Keratinocyte (primary cell): Measurements from ENCODE around the gene HIKESHI. TPM values are rescaled to one million over a fixed set of nuclear protein-coding genes. Genes with fewer than 3 reads are reported as not detected.
"Not testable (repeated sequence)": the region's sequence is repeated elsewhere in the genome, so short reads cannot be mapped to it uniquely, and the experiment has no call there.

Experiments
- DNase-seq: peaks from one replicate; pipeline ENCODE4 v3.0.0-alpha.2; 2011; ENCODE audit warnings: low read depth, missing footprints, low spot score
- FAIRE-seq: peaks from 2 replicates; lab custom pipeline; 2011; peaks lifted over from hg19 to GRCh38; lab: Jason Lieb, UNC
- H2AFZ ChIP-seq: 2 replicates; pipeline ENCODE4 v1.6.0; 2012; ENCODE audit warnings: low read length, control low read depth, inconsistent platforms; ENCODE audit not compliant: control insufficient read depth
- H3K27ac ChIP-seq: 2 replicates; pipeline ENCODE4 v1.5.1; 2011; ENCODE audit warnings: low read length; ENCODE audit not compliant: control insufficient read depth, insufficient read depth
- H3K27me3 ChIP-seq: 3 replicates; pipeline ENCODE4 v1.6.0; 2011; ENCODE audit warnings: low read length; ENCODE audit not compliant: control insufficient read depth, insufficient read depth; ENCODE audit errors: extremely low read depth
- H3K36me3 ChIP-seq, 2 experiments: 2 replicates in 1 of 2; 3 replicates in 1 of 2; pipeline ENCODE4 v1.5.1; 2011; ENCODE audit warnings: low read length in 2 of 2, mild to moderate bottlenecking in 1 of 2; ENCODE audit not compliant: control insufficient read depth in 2 of 2, insufficient read depth in 2 of 2; ENCODE audit errors: extremely low read depth in 1 of 2
- H3K4me1 ChIP-seq: 3 replicates; pipeline ENCODE4 v1.5.1; 2011; ENCODE audit warnings: low read length; ENCODE audit not compliant: control insufficient read depth, insufficient read depth; ENCODE audit errors: extremely low read depth
- H3K4me2 ChIP-seq: 3 replicates; pipeline ENCODE4 v1.6.0; 2011; ENCODE audit warnings: low read depth, low read length; ENCODE audit not compliant: control insufficient read depth, insufficient read depth; ENCODE audit errors: extremely low read depth
- H3K4me3 ChIP-seq, 3 experiments: fragments of 200-600 bp in 1 of 3; sonication (generic) in 1 of 3; 2 replicates in 2 of 3; 3 replicates in 1 of 3; pipeline ENCODE4 v1.5.1; 2011 to 2016; ENCODE audit warnings: low read length in 3 of 3, mild to moderate bottlenecking in 3 of 3, control low read depth in 2 of 3, inconsistent platforms in 1 of 3, low read depth in 1 of 3, mixed read lengths in 1 of 3, mixed run types in 1 of 3, moderate library complexity in 1 of 3; ENCODE audit not compliant: control insufficient read depth in 2 of 3, insufficient read depth in 2 of 3; ENCODE audit errors: extremely low read depth in 1 of 3
- H3K79me2 ChIP-seq: 2 replicates; pipeline ENCODE4 v1.6.0; 2012; ENCODE audit warnings: low read length; ENCODE audit not compliant: control insufficient read depth, insufficient read depth
- H3K9ac ChIP-seq: 3 replicates; pipeline ENCODE4 v1.6.0; 2011; ENCODE audit warnings: low read length; ENCODE audit not compliant: control insufficient read depth, insufficient read depth; ENCODE audit errors: extremely low read depth
- H3K9me1 ChIP-seq: 3 replicates; pipeline ENCODE4 v1.6.0; 2011; ENCODE audit warnings: low read length; ENCODE audit not compliant: control insufficient read depth, insufficient read depth; ENCODE audit errors: extremely low read depth
- H3K9me3 ChIP-seq: 2 replicates; pipeline ENCODE4 v1.5.1; 2012; ENCODE audit warnings: low read depth, low read length; ENCODE audit not compliant: control insufficient read depth
- H4K20me1 ChIP-seq: 3 replicates; pipeline ENCODE4 v1.6.0; 2011; ENCODE audit warnings: low read length; ENCODE audit not compliant: control insufficient read depth, insufficient read depth; ENCODE audit errors: extremely low read depth
- EZH2 ChIP-seq: IDR thresholded peaks from one replicate; pipeline ENCODE4 v1.6.1; 2012; ENCODE audit warnings: inconsistent platforms, mild to moderate bottlenecking, low read length, moderate library complexity
- dilution Hi-C: fragments of 300-500 bp; cut with MboI; formaldehyde crosslinking; loops from one replicate; pipeline ENCODE4 v1.7.0; 2020; ENCODE audit warnings: low sequenced_read_pairs; ENCODE audit not compliant: extremely low pct_ligation_motif_present
- polyA plus RNA-seq, 5 experiments: library from polyadenylated mRNA; depleted of rRNA in 3 of 5; stranded (reverse) in 3 of 5; stranded (forward) in 1 of 5; unstranded in 1 of 5; fragments of >200 nt; gene quantifications; 1 replicate in 1 of 5; 2 replicates in 3 of 5; 3 replicates in 1 of 5; pipeline versions ENCODE4 v1.2.1 to v1.2.3, GENCODE V29; 2011 to 2012; ENCODE audit warnings: missing spikeins in 2 of 5, low read depth in 1 of 5, low replicate concordance in 1 of 5
- TF ChIP-seq, protein P1 (sequence below), 3 experiments: IDR thresholded peaks in 1 of 3; conservative IDR thresholded peaks in 1 of 3; optimal IDR thresholded peaks in 1 of 3; 2 replicates in 2 of 3; 3 replicates in 1 of 3; pipeline versions ENCODE3 to v1.5.1; 2011; ENCODE audit warnings: low read length in 3 of 3, mild to moderate bottlenecking in 3 of 3, moderate library complexity in 2 of 3, control low read depth in 1 of 3, inconsistent platforms in 1 of 3; ENCODE audit not compliant: insufficient read depth in 2 of 3; ENCODE audit errors: extremely low read depth in 1 of 3

HIKESHI gene
- polyA plus RNA-seq, 1 donor (not counting 4 experiments of a cell fraction or from before 2014, with no cell fraction given) = 89.4 TPM

DNA sequence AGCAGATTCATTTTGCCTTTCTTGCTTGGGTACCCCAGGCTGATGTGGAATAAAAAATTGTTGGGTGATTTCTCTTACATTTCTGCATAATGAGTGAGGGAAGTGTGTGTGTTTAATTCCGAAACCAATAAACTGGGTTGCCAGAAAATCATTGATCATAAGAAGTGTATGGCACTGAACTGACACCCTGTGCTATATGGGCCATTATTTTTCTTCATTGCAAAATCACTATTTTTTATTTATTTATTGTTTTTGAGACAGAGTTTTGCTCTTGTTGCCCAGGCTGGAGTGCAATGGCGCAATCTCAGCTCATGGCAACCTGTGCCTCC lies 14.6 kb upstream of the HIKESHI start:
- TF ChIP-seq, protein P1, sequence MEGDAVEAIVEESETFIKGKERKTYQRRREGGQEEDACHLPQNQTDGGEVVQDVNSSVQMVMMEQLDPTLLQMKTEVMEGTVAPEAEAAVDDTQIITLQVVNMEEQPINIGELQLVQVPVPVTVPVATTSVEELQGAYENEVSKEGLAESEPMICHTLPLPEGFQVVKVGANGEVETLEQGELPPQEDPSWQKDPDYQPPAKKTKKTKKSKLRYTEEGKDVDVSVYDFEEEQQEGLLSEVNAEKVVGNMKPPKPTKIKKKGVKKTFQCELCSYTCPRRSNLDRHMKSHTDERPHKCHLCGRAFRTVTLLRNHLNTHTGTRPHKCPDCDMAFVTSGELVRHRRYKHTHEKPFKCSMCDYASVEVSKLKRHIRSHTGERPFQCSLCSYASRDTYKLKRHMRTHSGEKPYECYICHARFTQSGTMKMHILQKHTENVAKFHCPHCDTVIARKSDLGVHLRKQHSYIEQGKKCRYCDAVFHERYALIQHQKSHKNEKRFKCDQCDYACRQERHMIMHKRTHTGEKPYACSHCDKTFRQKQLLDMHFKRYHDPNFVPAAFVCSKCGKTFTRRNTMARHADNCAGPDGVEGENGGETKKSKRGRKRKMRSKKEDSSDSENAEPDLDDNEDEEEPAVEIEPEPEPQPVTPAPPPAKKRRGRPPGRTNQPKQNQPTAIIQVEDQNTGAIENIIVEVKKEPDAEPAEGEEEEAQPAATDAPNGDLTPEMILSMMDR (optimal IDR thresholded peaks at IDR 0.05 in 1 of 3, IDR thresholded peaks at IDR 0.05 in 1 of 3, conservative IDR thresholded peaks at IDR 0.05 in 1 of 3; ENCODE audit: extremely low read depth in 1 of 3, insufficient read depth in 2 of 3, low read length in 3 of 3) = no peak
- TF ChIP-seq EZH2 = no peak
- Histone ChIP-seq H3K4me1 (peaks cover 3% of the 10 kb centered on the region), H3K9me3 (no peaks in the 10 kb centered on the region), H3K27me3 (no peaks in the 10 kb centered on the region), H3K4me3 (no peak overlapping the region), H4K20me1 (no peaks in the 10 kb centered on the region), H3K9ac (no peak overlapping the region), H3K27ac (no peak overlapping the region), H2AFZ (no peak overlapping the region), H3K79me2 (no peaks in the 10 kb centered on the region), H3K9me1 (no peaks in the 10 kb centered on the region), H3K36me3 (peaks cover 1 to 4% of the 10 kb centered on the region in 2 experiments), H3K4me2 (no peak overlapping the region)
- FAIRE-seq (no peak), DNase-seq (no peak)
- dilution Hi-C loops = no loop called here

DNA sequence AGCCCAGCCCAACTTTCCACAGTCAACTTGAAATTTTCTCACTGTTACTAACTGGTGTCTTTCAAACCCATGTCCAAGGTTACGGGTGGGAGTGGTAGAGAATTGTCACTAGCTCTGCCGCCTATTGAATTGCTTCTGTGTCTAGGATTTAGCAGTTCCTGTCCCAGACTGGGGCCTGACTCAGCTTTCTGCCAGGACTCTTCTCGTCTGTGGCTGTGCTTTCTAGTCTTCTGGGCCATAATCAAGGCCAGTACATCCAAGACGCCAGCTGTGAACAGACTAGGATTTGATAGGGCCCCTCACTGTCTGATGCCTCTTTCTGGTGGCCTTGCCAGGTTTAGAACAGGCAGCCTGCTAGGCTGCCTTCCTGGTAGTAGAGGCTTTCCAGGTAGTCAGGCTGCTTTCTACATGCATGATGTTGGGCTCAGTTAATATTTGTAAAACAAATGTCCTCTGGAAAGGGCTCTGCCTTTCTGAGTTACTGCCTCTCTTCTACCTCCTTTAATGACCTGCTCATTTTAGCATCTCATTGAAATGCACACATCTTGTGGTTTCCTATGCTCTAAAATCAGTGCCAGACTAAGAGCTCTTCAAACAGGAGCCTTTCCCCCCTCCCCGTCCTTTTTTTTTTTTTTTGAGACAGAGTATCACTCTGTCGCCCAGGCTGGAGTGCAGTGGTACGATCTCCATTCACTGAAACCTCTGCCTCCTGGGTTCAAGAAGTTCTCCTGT lies 13.1 kb upstream of the HIKESHI start:
- no peaks in the 10 kb centered on the region for H3K9me1 ChIP-seq
- H3K9me3 ChIP-seq = no peaks in the 10 kb centered on the region
- no peaks in the 10 kb centered on the region for H3K79me2 ChIP-seq
- no peak overlapping the region for H3K4me3 ChIP-seq
- DNase-seq (no peak), FAIRE-seq (no peak)
- no peaks in the 10 kb centered on the region for H3K27me3 ChIP-seq
- H3K9ac ChIP-seq = no peak overlapping the region
- H2AFZ ChIP-seq = no peak overlapping the region
- no peak for TF ChIP-seq EZH2
- TF ChIP-seq, protein P1 (optimal IDR thresholded peaks at IDR 0.05 in 1 of 3, IDR thresholded peaks at IDR 0.05 in 1 of 3, conservative IDR thresholded peaks at IDR 0.05 in 1 of 3; ENCODE audit: extremely low read depth in 1 of 3, insufficient read depth in 2 of 3, low read length in 3 of 3) = no peak
- H3K27ac ChIP-seq = no peak overlapping the region
- no peaks in the 10 kb centered on the region for H4K20me1 ChIP-seq
- no peak overlapping the region for H3K4me2 ChIP-seq
- H3K36me3 ChIP-seq = peaks cover 1 to 4% of the 10 kb centered on the region in 2 experiments
- no peaks in the 10 kb centered on the region for H3K4me1 ChIP-seq
- dilution Hi-C loops = no loop called here

DNA sequence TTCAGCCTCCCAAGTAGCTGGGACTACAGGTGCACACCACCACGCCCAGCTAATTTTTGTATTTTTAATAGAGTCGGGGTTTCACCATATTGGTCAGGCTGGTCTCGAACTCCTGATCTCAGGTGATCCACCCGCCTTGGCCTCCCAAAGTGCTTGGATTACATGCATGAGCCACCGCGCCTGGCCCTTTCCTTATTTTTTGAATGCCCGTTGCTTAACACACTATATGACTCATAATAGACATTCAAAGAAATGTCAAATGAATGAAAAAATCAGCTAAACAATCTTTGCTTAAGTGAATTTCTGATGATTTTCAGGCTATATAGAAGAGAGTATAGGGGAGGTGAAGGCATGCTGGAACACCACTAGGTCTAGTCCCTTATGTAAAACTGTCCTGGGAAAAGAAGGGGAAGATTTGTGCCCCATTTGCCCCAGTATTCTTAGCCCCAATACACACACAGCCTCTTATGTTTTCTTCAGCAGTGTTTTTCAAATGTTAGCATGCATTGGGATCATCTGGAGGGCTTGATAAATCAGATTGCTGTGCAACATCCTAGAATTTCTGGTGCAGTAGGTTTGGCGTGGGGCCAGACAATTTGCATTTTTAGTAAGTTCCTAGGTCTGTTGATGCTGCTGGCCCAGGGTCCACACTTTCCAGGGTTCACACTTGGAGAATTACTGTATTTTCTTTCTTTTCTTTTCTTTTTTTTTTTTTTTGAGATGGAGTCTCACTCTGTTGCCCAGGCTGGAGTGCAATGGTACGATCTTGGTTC lies 12.3 kb upstream of the HIKESHI start:
- dilution Hi-C loops, H3K9ac ChIP-seq: not testable (repeated sequence)

More for the DNA sequence above, 12.3 kb upstream of the HIKESHI start:
- H3K4me1 ChIP-seq, H3K4me3 ChIP-seq, H3K79me2 ChIP-seq, H3K27me3 ChIP-seq, H3K4me2 ChIP-seq, H2AFZ ChIP-seq, H3K36me3 ChIP-seq, H4K20me1 ChIP-seq, H3K9me3 ChIP-seq, H3K9me1 ChIP-seq, DNase-seq, H3K27ac ChIP-seq, FAIRE-seq: not testable (repeated sequence)
